ENCODE results near the gene CDC6.
"Not testable (repeated sequence)": the region's sequence is repeated elsewhere in the genome, so short reads cannot be mapped to it uniquely, and the experiment has no call there.

Gene CDC6

DNA sequence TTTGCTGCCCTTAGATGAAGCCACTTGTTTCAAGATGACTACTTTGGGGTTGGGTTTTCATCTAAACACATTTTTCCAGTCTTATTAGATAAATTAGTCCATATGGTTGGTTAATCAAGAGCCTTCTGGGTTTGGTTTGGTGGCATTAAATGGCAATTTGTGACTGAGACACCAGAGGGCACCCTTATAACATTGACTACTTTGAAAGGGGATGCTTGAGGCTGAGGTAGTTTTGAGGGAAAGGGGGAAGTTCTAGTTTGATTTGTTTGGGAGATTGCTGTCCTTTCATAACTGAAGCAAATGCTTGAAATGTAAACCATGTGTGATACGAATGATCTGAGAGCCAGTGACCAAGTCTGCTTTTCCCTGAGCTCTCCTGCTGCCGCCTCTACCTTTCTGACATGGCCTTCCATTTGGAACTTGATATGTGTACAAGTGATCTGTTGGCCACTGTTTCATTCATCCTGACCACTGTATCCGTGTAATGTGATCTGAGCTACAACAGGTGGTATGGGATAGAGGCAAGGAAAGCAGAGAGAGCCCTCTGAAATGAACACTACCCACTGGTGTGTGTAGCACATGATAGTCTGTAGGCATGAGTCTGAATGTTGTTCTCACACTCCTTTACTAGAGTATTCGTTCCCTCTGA is 15.5 kb downstream of the CDC6 start:
- Histone ChIP-seq H3K4me1 (ENCODE audit: control insufficient read depth, insufficient read depth, low read length, poor library complexity, severe bottlenecking) (peaks cover 26% of the 10 kb centered on the region), H3K4me3 (ENCODE audit: insufficient read depth, low read depth, low read length, poor library complexity, severe bottlenecking) (no peak overlapping the region), H3K27me3 (replicated peaks; ENCODE audit: control insufficient read depth, insufficient read depth, low read length, poor library complexity, severe bottlenecking) (no peaks in the 10 kb centered on the region), H3K36me3 (ENCODE audit: control insufficient read depth, insufficient read depth, low read length) (no peaks in the 10 kb centered on the region), H3K9me3 (ENCODE audit: control insufficient read depth, low read length) (no peaks in the 10 kb centered on the region), H3K27ac (ENCODE audit: insufficient read depth, low read length, poor library complexity, severe bottlenecking) (no peak overlapping the region)
- no peak for DNase-seq

DNA sequence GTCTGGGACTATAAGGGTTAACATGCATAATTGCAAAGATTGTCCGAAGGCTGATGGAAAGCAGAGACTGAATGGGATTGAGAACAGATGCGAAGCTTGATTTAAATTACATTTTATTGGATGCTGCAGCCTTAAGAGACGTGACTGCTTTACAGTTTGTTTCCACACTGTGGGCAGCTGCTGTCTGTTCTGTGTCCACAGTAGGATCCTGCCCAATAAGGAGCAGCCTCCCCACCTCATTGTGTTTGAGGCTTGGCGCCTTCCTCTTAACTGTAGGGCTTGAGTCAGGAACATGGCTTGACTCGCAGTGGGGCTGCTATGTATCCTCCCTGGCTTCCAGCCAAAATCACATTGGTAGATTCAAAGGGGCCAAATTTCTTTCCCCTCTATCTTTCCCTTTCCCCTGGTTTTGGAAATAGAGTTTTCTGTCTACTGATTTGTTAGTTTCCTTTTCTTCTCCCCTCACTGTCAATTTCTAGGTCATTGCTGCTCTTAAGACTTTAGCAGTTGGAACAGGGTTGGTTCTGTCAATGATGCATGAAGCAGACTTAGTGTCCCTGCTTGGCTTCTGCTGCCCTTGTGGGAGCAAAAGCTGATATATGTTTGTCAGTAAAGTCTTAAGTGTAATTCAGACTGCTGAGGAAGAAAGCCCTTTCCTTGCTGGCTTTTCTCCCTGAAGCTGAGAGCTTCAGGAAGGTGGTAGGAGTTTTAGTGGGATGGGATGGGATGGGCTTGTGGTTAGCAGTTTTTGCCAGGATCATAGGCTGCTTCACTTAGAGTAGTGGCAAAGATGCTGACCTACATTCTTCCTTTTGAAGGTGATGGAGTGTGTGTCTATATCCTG is 16.3 kb downstream of the CDC6 start:
- Histone ChIP-seq H3K9me3 (ENCODE audit: control insufficient read depth, low read length) (no peaks in the 10 kb centered on the region), H3K4me3 (ENCODE audit: insufficient read depth, low read depth, low read length, poor library complexity, severe bottlenecking) (no peak overlapping the region), H3K36me3 (ENCODE audit: control insufficient read depth, insufficient read depth, low read length) (no peaks in the 10 kb centered on the region), H3K4me1 (ENCODE audit: control insufficient read depth, insufficient read depth, low read length, poor library complexity, severe bottlenecking) (peaks cover 30% of the 10 kb centered on the region), H3K27me3 (replicated peaks; ENCODE audit: control insufficient read depth, insufficient read depth, low read length, poor library complexity, severe bottlenecking) (no peaks in the 10 kb centered on the region), H3K27ac (ENCODE audit: insufficient read depth, low read length, poor library complexity, severe bottlenecking) (no peak overlapping the region)
- no peak for DNase-seq

DNA sequence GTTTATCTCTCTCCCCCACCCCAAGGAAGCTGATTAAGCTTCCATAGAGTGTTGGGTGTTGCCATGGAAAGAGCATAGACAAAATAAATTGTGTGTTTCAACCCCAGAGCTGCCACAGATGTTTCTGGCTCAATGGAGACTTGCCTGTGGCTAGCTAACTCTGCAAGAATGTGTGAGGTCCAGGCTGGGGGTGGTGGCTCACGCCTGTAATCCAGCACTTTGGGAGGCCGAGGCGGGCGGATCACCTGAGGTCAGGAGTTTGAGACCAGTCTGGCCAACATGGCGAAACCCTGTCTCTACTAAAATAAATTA is 16.8 kb downstream of the CDC6 start:
- not testable (repeated sequence) for H3K4me3 ChIP-seq (ENCODE audit: insufficient read depth, low read depth, low read length, poor library complexity, severe bottlenecking); H3K36me3 ChIP-seq (ENCODE audit: control insufficient read depth, insufficient read depth, low read length); H3K9me3 ChIP-seq (ENCODE audit: control insufficient read depth, low read length); H3K27me3 ChIP-seq (replicated peaks; ENCODE audit: control insufficient read depth, insufficient read depth, low read length, poor library complexity, severe bottlenecking); H3K27ac ChIP-seq (ENCODE audit: insufficient read depth, low read length, poor library complexity, severe bottlenecking); DNase-seq
- peaks cover 35% of the 10 kb centered on the region for H3K4me1 ChIP-seq (ENCODE audit: control insufficient read depth, insufficient read depth, low read length, poor library complexity, severe bottlenecking)

DNA sequence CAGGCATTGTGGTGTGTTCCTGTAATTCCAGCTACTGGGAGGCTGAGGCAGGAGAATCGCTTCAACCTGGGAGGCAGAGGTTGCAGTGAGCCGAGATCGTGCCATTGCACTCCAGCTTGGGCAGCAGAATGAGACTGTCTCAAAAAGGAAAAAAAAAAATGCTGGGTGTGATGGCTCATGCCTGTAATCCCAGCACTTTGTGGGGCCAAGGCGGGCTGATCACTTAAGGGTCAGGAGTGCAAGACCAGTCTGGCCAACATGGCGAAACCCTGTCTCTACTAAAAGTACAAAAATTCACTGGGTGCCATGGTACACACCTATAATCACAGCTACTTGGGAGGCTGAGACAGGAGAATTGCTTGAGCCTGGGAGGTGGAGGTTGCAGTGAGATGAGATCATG is 17.2 kb downstream of the CDC6 start:
- H3K9me3 ChIP-seq (ENCODE audit: control insufficient read depth, low read length); H3K27me3 ChIP-seq (replicated peaks; ENCODE audit: control insufficient read depth, insufficient read depth, low read length, poor library complexity, severe bottlenecking); H3K27ac ChIP-seq (ENCODE audit: insufficient read depth, low read length, poor library complexity, severe bottlenecking); DNase-seq; H3K36me3 ChIP-seq (ENCODE audit: control insufficient read depth, insufficient read depth, low read length); H3K4me3 ChIP-seq (ENCODE audit: insufficient read depth, low read depth, low read length, poor library complexity, severe bottlenecking): not testable (repeated sequence)
- peaks cover 39% of the 10 kb centered on the region for H3K4me1 ChIP-seq (ENCODE audit: control insufficient read depth, insufficient read depth, low read length, poor library complexity, severe bottlenecking)

DNA sequence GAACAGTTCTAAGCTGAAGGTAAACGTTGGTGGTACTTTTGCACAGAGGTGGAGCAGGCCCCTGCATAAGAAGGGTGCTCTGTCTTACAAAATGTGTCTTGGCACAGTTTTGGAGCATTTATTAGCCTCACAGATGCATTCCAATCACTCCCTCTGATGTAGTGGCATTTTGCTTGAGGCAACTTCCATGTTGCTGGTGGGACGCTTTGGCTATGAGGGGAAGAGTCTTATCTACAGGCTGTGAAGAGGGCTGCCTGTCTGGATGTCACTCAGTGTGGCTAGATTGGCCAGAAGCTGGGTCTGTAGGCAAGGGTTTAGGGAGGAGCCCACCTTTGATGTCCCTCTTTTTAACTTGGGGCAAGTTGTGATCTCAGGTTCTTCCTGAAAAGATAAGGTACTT is 18.7 kb downstream of the CDC6 start:
- H3K27me3 ChIP-seq (replicated peaks; ENCODE audit: control insufficient read depth, insufficient read depth, low read length, poor library complexity, severe bottlenecking) = no peaks in the 10 kb centered on the region
- H3K9me3 ChIP-seq (ENCODE audit: control insufficient read depth, low read length) = no peaks in the 10 kb centered on the region
- no peak overlapping the region for H3K27ac ChIP-seq (ENCODE audit: insufficient read depth, low read length, poor library complexity, severe bottlenecking)
- H3K36me3 ChIP-seq (ENCODE audit: control insufficient read depth, insufficient read depth, low read length) = no peaks in the 10 kb centered on the region
- H3K4me3 ChIP-seq (ENCODE audit: insufficient read depth, low read depth, low read length, poor library complexity, severe bottlenecking) = no peak overlapping the region
- DNase-seq = no peak
- peaks cover 53% of the 10 kb centered on the region for H3K4me1 ChIP-seq (ENCODE audit: control insufficient read depth, insufficient read depth, low read length, poor library complexity, severe bottlenecking)

DNA sequence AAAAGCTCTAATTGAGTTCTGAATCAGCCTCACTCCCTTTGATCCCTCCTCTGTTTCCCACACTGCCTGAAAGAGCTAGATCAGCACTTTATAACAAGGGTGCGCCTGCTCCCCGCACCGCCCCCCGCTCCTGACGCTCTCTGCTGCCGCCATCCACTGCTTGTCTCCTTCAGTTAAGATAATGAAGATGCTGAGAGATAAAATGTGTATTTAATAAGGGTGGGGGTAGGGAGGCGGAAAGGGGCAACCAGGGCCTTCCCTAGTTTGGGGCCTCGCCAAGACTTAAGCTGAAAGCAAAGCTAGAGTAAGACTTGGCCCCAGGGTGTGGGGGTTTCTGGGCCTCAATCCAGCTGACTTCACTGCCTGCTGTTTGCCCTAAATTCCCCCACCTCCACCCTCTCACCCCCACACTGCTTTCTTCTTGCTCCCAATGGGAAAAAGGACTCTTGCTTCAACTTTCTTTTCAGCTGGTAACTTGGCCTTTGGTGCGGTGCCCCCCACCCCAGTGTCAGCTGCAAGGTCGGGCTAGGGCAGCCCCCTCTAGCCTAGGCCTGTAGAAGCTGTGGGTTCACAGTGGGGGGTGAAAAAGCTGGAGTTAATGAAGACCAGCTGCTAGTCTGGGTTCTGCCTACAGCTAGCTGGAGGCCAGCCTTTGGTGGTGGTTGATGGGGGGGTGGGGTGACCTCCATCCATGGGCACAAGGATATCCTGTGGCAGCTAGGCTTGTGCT is 19.5 kb downstream of the CDC6 start:
- no peak overlapping the region for H3K4me3 ChIP-seq (ENCODE audit: insufficient read depth, low read depth, low read length, poor library complexity, severe bottlenecking)
- no peak for DNase-seq
- no peaks in the 10 kb centered on the region for H3K36me3 ChIP-seq (ENCODE audit: control insufficient read depth, insufficient read depth, low read length)
- no peaks in the 10 kb centered on the region for H3K9me3 ChIP-seq (ENCODE audit: control insufficient read depth, low read length)
- peak overlapping the region; percentile 49 for H3K27ac ChIP-seq (ENCODE audit: insufficient read depth, low read length, poor library complexity, severe bottlenecking)
- H3K27me3 ChIP-seq (replicated peaks; ENCODE audit: control insufficient read depth, insufficient read depth, low read length, poor library complexity, severe bottlenecking) = no peaks in the 10 kb centered on the region
- peaks cover 57% of the 10 kb centered on the region for H3K4me1 ChIP-seq (ENCODE audit: control insufficient read depth, insufficient read depth, low read length, poor library complexity, severe bottlenecking)

DNA sequence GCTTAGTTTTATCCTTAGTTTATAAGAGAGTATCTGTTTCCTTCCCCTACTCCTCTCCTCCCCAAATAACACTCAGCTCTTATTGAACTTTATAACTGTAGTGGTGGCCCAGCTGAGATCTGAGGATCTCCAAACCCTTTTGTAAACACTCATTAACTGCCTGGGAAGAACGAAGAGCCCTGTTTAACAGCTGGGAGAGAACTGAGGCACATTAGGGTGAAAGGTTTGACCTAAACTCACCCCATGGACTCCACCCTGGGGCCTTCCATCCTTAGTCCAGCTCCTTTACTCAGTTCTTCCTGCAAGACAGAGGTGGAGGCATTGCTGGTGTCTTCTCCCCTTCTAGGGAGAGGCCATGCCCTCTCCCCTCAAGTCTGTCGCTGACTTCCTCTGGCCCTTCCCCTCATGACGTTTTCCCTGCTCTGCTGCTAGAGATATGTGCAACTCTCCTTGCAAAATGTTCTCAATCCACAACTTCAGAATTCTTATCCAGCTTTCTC is 20.1 kb downstream of the CDC6 start:
- H3K4me1 ChIP-seq (ENCODE audit: control insufficient read depth, insufficient read depth, low read length, poor library complexity, severe bottlenecking) = peaks cover 60% of the 10 kb centered on the region
- H3K4me3 ChIP-seq (ENCODE audit: insufficient read depth, low read depth, low read length, poor library complexity, severe bottlenecking) = no peak overlapping the region
- no peaks in the 10 kb centered on the region for H3K36me3 ChIP-seq (ENCODE audit: control insufficient read depth, insufficient read depth, low read length)
- no peaks in the 10 kb centered on the region for H3K27me3 ChIP-seq (replicated peaks; ENCODE audit: control insufficient read depth, insufficient read depth, low read length, poor library complexity, severe bottlenecking)
- no peak for DNase-seq
- H3K27ac ChIP-seq (ENCODE audit: insufficient read depth, low read length, poor library complexity, severe bottlenecking) = peak overlapping the region; percentile 49
- no peaks in the 10 kb centered on the region for H3K9me3 ChIP-seq (ENCODE audit: control insufficient read depth, low read length)

DNA sequence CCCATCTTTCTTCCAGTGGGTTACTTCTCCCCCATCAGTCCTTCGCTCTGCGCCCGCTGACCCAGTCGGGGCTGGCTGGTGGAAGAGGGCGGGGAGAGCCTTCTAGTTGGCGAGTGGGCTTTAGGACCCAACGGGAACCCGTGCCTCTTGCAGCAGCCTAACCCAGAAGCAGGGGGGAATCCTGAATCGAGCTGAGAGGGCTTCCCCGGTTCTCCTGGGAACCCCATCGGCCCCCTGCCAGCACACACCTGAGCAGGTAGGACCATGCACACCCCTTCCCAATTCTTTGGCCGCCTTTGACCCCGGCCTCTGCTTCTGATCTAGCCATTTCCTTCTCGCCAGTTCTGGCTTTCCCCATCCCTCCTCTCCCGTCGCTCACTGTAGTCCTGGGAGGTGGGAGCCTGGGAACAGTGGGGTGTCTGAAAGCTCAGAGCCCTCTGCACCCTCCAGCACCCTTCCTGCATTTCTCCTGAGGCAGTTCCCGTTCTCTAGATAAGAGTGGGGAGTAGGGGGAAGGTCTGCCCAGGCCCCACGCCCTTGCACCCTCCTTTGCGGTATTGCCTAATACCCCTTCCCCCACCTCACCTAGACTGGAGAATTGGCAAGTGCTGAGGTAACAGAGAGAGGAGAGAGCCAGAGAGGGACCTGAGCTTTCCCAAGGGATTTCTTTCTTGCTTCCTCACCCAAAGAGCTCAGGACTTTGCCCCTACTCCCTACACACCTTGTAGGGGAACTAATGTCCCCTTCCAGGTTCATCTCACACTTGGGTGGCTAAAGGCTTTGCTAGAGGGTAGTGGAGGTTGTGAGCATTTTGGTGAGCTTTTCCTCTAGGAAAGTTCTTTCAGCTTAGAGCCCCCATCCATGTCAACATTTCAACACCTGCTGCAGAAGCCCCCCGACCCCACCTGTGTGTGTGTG is 21.6 kb downstream of the CDC6 start, which contains the start of gene RARA:
TSS of gene RARA (plus strand) at position 150 of the 918 bp plus-strand sequence. CDS start 22,039 bp downstream, outside the sequence.
- Histone ChIP-seq H3K36me3 (ENCODE audit: control insufficient read depth, insufficient read depth, low read length) (no peaks in the 10 kb centered on the region), H3K27me3 (replicated peaks; ENCODE audit: control insufficient read depth, insufficient read depth, low read length, poor library complexity, severe bottlenecking) (no peaks in the 10 kb centered on the region), H3K27ac (ENCODE audit: insufficient read depth, low read length, poor library complexity, severe bottlenecking) (no peak within 1 kb of the TSS), H3K9me3 (ENCODE audit: control insufficient read depth, low read length) (no peaks in the 10 kb centered on the region), H3K4me3 (ENCODE audit: insufficient read depth, low read depth, low read length, poor library complexity, severe bottlenecking) (no peak within 1 kb of the TSS), H3K4me1 (ENCODE audit: control insufficient read depth, insufficient read depth, low read length, poor library complexity, severe bottlenecking) (peaks cover 57% of the 10 kb centered on the region)
- no peak for DNase-seq

DNA sequence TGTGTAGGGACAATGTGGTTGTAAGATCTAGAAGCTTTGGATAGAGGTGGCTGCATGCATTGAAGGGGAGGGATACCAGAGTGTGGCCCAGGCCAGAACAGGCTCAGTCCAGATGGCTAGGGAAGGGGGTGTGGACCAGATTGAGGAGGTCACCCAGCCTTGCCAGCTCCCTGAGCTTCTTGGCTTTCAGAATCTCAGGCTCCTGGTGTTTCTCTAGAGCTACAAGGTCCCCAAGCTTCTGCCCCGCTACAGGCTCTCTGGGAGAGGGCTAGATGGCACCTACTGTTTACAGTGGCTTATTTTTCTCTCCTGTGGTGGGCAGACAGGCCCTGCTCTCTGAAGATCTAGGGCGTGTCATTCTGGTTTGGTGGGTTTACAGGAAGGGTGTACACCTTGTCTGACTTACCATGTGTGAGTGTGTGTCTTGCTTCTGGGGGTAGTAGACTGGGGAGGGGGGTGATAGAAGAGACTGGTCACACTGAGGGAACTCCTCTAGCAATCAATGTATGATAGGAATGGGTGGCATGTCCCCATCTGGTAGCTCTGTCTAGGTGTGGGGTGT is 22.4 kb downstream of the CDC6 start:
- no peak for DNase-seq
- H3K4me1 ChIP-seq (ENCODE audit: control insufficient read depth, insufficient read depth, low read length, poor library complexity, severe bottlenecking) = peaks cover 63% of the 10 kb centered on the region
- no peaks in the 10 kb centered on the region for H3K9me3 ChIP-seq (ENCODE audit: control insufficient read depth, low read length)
- no peaks in the 10 kb centered on the region for H3K27me3 ChIP-seq (replicated peaks; ENCODE audit: control insufficient read depth, insufficient read depth, low read length, poor library complexity, severe bottlenecking)
- no peaks in the 10 kb centered on the region for H3K36me3 ChIP-seq (ENCODE audit: control insufficient read depth, insufficient read depth, low read length)
- no peak overlapping the region for H3K27ac ChIP-seq (ENCODE audit: insufficient read depth, low read length, poor library complexity, severe bottlenecking)
- H3K4me3 ChIP-seq (ENCODE audit: insufficient read depth, low read depth, low read length, poor library complexity, severe bottlenecking) = no peak overlapping the region
